AG10803 (cell line): ENCODE results near the gene NEUROD2.

ENCODE experiments used
- DNase-seq: peaks from one replicate; pipeline ENCODE4 v3.0.0; 2010; ENCODE audit warnings: low read depth
- H3K4me3 ChIP-seq: 2 replicates; pipeline ENCODE4 v1.5.1; 2011; ENCODE audit warnings: mild to moderate bottlenecking, low read length, control low read depth
- TF ChIP-seq, protein P1 (sequence below): conservative IDR thresholded peaks from 2 replicates; pipeline ENCODE4 v1.5.1; 2011; ENCODE audit warnings: mild to moderate bottlenecking, low read length, control low read depth, inconsistent platforms

NEUROD2 gene

GRCh38 chr17:39606434-39607056 lies 1.2 kb downstream of the NEUROD2 start:
- TF ChIP-seq, protein P1, sequence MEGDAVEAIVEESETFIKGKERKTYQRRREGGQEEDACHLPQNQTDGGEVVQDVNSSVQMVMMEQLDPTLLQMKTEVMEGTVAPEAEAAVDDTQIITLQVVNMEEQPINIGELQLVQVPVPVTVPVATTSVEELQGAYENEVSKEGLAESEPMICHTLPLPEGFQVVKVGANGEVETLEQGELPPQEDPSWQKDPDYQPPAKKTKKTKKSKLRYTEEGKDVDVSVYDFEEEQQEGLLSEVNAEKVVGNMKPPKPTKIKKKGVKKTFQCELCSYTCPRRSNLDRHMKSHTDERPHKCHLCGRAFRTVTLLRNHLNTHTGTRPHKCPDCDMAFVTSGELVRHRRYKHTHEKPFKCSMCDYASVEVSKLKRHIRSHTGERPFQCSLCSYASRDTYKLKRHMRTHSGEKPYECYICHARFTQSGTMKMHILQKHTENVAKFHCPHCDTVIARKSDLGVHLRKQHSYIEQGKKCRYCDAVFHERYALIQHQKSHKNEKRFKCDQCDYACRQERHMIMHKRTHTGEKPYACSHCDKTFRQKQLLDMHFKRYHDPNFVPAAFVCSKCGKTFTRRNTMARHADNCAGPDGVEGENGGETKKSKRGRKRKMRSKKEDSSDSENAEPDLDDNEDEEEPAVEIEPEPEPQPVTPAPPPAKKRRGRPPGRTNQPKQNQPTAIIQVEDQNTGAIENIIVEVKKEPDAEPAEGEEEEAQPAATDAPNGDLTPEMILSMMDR = no peak
- DNase-seq = no peak
- no peak overlapping the region for H3K4me3 ChIP-seq

- TF ChIP-seq, protein P1 = no peak
- DNase-seq = no peak
- no peak overlapping the region for H3K4me3 ChIP-seq
Measured at GRCh38 chr17:39605492-39606433, 2.0 kb downstream of the NEUROD2 start.

DNA sequence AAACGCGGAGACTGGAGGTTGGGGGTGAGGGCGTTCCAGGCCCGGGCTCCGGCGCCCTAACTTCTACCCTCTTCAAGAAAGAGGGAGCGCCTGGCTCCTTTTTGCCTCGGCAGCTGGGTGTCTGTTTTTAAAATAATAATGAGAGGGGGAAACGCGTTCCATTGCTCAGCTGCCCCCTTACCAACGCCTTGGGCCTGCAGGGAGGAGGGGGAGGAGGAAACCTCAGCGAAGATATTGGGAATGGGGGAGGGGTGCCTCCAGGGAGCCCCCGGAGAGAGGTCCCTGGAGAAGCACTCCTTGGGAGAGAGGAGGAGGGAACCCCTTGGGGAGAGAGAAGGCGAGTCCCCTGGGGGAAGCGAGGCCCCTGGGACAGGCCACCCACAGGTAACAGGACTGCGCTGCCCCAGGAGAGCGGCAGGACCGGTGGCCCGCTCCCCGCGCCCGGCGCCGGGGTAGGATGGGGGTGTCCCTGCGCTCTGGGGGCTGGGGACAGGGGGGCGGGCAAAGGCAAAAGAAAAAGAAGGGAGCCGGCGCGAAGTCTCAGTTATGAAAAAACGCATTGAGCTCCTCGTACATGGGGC lies 2.7 kb downstream of the NEUROD2 start:
- TF ChIP-seq, protein P1 = no peak
- no peak overlapping the region for H3K4me3 ChIP-seq
- no peak for DNase-seq

- DNase-seq = no peak
- TF ChIP-seq, protein P1 = no peak
- no peak overlapping the region for H3K4me3 ChIP-seq
Measured at GRCh38 chr17:39603304-39604016, 4.3 kb downstream of the NEUROD2 start.

GRCh38 chr17:39602533-39603303 lies 5.0 kb downstream of the NEUROD2 start:
- TF ChIP-seq, protein P1 = no peak
- no peak for DNase-seq
- H3K4me3 ChIP-seq = no peak overlapping the region

- no peak for DNase-seq
- TF ChIP-seq, protein P1 = no peak
- no peak overlapping the region for H3K4me3 ChIP-seq
Measured at GRCh38 chr17:39601758-39602532, 5.8 kb downstream of the NEUROD2 start.
